ENCODE data around the gene APBB2. TPM values are rescaled to one million over a fixed set of nuclear protein-coding genes. Genes with fewer than 3 reads are reported as not detected.

APBB2 gene
- total and polyA plus RNA-seq, 2 of the 8 experiments (the other 6 are each of a cell fraction or from before 2014, with no cell fraction given) = 58.7 to 59.4 TPM

DNA sequence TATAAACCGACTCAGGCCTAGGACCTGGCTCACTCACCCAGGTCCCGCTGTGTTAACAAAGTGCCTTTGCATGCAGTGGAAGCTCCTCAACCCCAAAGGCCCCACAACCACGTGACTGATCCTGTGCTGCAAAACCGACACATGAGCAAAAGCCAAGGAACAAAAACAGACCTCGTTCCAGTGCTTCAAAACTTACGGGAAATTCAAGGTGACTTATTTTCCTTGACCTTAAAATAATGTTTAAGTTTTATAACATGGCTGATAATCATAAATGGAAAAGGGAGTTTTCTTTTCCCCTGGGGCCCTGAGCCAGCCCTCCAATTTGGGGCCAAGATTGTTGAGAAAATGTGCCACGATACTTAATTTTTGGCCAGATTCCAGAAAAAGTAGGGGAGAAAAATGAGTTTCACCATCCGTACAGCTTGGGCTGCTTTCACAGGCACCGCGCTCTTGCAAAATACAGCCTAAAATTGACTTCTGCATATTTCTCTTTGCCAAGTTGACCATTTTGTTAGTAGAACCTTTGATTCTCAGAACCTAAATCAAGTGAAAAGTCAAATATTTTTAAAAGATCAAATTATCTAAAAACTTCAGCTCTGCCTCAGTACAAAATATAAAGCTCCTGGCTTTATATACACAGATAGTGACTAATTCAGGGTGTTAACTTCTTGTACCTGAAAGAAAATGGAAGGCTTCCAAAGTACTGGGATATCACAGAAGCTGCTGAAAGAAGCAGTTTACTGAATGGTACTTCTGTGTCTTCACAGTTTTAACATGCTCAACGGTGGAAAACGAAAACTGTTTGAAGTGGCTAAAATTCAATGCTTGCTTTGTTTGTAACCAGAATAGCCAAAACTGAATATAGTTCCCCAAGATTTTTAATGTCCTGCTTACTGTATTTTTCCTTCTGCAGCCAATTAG, 93.8 kb downstream of the APBB2 start (continued):
- TF ChIP-seq, protein P1, sequence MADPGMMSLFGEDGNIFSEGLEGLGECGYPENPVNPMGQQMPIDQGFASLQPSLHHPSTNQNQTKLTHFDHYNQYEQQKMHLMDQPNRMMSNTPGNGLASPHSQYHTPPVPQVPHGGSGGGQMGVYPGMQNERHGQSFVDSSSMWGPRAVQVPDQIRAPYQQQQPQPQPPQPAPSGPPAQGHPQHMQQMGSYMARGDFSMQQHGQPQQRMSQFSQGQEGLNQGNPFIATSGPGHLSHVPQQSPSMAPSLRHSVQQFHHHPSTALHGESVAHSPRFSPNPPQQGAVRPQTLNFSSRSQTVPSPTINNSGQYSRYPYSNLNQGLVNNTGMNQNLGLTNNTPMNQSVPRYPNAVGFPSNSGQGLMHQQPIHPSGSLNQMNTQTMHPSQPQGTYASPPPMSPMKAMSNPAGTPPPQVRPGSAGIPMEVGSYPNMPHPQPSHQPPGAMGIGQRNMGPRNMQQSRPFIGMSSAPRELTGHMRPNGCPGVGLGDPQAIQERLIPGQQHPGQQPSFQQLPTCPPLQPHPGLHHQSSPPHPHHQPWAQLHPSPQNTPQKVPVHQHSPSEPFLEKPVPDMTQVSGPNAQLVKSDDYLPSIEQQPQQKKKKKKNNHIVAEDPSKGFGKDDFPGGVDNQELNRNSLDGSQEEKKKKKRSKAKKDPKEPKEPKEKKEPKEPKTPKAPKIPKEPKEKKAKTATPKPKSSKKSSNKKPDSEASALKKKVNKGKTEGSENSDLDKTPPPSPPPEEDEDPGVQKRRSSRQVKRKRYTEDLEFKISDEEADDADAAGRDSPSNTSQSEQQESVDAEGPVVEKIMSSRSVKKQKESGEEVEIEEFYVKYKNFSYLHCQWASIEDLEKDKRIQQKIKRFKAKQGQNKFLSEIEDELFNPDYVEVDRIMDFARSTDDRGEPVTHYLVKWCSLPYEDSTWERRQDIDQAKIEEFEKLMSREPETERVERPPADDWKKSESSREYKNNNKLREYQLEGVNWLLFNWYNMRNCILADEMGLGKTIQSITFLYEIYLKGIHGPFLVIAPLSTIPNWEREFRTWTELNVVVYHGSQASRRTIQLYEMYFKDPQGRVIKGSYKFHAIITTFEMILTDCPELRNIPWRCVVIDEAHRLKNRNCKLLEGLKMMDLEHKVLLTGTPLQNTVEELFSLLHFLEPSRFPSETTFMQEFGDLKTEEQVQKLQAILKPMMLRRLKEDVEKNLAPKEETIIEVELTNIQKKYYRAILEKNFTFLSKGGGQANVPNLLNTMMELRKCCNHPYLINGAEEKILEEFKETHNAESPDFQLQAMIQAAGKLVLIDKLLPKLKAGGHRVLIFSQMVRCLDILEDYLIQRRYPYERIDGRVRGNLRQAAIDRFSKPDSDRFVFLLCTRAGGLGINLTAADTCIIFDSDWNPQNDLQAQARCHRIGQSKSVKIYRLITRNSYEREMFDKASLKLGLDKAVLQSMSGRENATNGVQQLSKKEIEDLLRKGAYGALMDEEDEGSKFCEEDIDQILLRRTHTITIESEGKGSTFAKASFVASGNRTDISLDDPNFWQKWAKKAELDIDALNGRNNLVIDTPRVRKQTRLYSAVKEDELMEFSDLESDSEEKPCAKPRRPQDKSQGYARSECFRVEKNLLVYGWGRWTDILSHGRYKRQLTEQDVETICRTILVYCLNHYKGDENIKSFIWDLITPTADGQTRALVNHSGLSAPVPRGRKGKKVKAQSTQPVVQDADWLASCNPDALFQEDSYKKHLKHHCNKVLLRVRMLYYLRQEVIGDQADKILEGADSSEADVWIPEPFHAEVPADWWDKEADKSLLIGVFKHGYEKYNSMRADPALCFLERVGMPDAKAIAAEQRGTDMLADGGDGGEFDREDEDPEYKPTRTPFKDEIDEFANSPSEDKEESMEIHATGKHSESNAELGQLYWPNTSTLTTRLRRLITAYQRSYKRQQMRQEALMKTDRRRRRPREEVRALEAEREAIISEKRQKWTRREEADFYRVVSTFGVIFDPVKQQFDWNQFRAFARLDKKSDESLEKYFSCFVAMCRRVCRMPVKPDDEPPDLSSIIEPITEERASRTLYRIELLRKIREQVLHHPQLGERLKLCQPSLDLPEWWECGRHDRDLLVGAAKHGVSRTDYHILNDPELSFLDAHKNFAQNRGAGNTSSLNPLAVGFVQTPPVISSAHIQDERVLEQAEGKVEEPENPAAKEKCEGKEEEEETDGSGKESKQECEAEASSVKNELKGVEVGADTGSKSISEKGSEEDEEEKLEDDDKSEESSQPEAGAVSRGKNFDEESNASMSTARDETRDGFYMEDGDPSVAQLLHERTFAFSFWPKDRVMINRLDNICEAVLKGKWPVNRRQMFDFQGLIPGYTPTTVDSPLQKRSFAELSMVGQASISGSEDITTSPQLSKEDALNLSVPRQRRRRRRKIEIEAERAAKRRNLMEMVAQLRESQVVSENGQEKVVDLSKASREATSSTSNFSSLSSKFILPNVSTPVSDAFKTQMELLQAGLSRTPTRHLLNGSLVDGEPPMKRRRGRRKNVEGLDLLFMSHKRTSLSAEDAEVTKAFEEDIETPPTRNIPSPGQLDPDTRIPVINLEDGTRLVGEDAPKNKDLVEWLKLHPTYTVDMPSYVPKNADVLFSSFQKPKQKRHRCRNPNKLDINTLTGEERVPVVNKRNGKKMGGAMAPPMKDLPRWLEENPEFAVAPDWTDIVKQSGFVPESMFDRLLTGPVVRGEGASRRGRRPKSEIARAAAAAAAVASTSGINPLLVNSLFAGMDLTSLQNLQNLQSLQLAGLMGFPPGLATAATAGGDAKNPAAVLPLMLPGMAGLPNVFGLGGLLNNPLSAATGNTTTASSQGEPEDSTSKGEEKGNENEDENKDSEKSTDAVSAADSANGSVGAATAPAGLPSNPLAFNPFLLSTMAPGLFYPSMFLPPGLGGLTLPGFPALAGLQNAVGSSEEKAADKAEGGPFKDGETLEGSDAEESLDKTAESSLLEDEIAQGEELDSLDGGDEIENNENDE (IDR thresholded peaks at IDR 0.05; ENCODE audit: insufficient replicate concordance, low read length) = no peak
- TF ChIP-seq EP300 (IDR thresholded peaks at IDR 0.05; ENCODE audit: borderline replicate concordance in 1 of 2, low read depth in 2 of 2, low read length in 2 of 2) (no peak), BACH1 (IDR thresholded peaks at IDR 0.05; ENCODE audit: low read length) (no peak), GTF2F1 (IDR thresholded peaks at IDR 0.05; ENCODE audit: borderline replicate concordance, low read depth, low read length) (no peak), CHD1 (IDR thresholded peaks at IDR 0.05; ENCODE audit: low read depth, low read length) (no peak), SIRT6 (IDR thresholded peaks at IDR 0.05; ENCODE audit: low read length) (no peak)
- TF ChIP-seq, protein P2, sequence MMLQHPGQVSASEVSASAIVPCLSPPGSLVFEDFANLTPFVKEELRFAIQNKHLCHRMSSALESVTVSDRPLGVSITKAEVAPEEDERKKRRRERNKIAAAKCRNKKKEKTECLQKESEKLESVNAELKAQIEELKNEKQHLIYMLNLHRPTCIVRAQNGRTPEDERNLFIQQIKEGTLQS (IDR thresholded peaks at IDR 0.05; ENCODE audit: insufficient read depth, low read depth, low read length) = no peak

All from H1 (cell line).